ENCODE measurements around the gene ARNT2.

Gene ARNT2

DNA sequence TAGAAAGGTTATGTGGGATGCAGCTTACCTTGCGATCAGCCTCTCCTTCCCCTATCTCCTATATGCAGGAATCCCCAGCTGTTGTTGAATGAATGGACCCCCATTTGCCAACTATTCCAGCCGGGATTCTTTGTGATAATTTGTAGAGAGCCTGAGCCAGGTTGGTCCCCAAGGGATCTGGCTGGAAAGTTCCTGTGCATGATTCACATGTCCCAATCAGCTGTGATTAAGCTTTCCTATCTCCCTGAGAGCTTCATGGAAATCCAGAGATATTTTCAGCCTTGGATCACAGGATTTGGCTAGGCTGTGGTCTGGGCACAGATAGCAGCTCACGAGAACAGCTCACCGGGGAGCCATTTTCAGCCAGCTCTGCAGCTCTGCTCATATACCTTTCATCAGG, 76.7 kb downstream of the ARNT2 start:
- TF ChIP-seq, protein P1, sequence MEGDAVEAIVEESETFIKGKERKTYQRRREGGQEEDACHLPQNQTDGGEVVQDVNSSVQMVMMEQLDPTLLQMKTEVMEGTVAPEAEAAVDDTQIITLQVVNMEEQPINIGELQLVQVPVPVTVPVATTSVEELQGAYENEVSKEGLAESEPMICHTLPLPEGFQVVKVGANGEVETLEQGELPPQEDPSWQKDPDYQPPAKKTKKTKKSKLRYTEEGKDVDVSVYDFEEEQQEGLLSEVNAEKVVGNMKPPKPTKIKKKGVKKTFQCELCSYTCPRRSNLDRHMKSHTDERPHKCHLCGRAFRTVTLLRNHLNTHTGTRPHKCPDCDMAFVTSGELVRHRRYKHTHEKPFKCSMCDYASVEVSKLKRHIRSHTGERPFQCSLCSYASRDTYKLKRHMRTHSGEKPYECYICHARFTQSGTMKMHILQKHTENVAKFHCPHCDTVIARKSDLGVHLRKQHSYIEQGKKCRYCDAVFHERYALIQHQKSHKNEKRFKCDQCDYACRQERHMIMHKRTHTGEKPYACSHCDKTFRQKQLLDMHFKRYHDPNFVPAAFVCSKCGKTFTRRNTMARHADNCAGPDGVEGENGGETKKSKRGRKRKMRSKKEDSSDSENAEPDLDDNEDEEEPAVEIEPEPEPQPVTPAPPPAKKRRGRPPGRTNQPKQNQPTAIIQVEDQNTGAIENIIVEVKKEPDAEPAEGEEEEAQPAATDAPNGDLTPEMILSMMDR (IDR thresholded peaks at IDR 0.05; ENCODE audit: borderline replicate concordance, control extremely low read depth, extremely low read depth, insufficient read depth, missing control alignments) = no peak
- in situ Hi-C loops (cut with MboI; ENCODE audit: low sequenced_read_pairs, unreplicated experiment) = no loop called here
- DNase-seq (ENCODE audit: low spot score) = no peak

DNA sequence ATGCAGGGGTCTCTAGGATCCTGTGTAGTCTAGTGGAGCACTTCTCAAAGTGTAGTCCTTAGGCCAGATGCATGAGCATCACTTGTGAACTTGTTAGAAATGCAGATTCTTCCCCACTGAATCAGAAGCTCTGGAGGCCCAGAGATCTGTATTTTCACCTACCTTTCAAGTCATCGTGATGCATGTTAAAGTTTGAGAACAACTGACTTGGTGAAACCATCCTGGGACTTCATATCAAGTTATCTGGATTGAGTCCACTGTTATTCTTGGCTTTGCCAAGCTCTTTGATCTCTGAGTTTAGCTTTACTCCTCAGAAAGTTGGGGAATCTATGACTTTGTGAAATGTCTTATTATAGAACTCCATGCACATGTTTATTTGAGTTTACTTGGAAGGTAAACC, 78.5 kb downstream of the ARNT2 start:
- in situ Hi-C loops (cut with MboI; ENCODE audit: low sequenced_read_pairs, unreplicated experiment) = no loop called here
- TF ChIP-seq, protein P1 (IDR thresholded peaks at IDR 0.05; ENCODE audit: borderline replicate concordance, control extremely low read depth, extremely low read depth, insufficient read depth, missing control alignments) = no peak
- no peak for DNase-seq (ENCODE audit: low spot score)

DNA sequence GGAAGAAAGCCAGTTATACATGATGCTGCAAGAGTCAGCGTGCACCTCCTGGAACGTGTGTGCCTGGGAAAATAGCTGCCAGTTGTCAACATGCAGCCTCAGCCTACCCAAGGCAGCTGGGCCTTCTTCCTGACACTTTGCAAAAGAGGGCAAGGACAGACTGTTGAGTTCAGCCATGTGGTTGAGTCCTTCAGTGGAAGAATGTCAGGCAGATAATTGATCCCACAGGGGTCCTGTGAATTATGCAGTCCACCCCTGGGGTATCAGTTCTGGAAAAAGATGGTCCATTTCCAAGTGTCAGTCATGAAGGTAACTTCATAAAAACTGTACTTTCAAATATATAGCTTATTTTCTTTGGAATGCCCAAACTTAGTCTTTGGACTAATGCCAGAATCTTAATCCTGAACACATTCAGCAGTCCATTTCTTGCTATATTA, 79.6 kb downstream of the ARNT2 start:
- TF ChIP-seq, protein P1 (IDR thresholded peaks at IDR 0.05; ENCODE audit: borderline replicate concordance, control extremely low read depth, extremely low read depth, insufficient read depth, missing control alignments) = no peak
- in situ Hi-C loops (cut with MboI; ENCODE audit: low sequenced_read_pairs, unreplicated experiment) = no loop called here
- no peak for DNase-seq (ENCODE audit: low spot score)

DNA sequence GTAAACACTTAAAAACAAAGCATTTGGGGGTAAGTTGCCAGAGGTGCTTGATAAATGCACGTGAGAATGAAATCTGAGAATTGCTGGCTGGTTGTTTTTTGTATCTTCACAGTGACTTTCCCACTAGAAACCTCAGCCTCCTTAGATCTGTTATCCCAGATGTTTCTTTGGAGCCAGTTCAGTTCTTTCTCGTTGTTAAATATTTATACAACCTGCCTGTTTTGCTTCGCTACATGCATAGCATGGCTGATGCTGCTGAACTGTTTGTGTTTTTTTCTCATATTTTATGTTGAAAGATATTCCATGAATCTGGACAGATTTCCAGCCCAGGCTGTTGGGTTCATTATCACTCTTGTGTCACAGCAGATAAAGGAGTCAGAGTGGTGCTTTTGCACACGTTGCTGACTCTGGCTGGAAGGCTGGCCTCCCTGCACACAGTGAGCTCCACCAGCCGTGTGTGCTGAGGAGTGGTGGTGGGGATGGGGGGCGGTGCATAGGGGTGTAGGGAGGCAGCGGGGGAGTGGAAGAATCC, 80.2 kb downstream of the ARNT2 start:
- DNase-seq (ENCODE audit: low spot score) = no peak
- in situ Hi-C loops (cut with MboI; ENCODE audit: low sequenced_read_pairs, unreplicated experiment) = no loop called here
- TF ChIP-seq, protein P1 (IDR thresholded peaks at IDR 0.05; ENCODE audit: borderline replicate concordance, control extremely low read depth, extremely low read depth, insufficient read depth, missing control alignments) = no peak

DNA sequence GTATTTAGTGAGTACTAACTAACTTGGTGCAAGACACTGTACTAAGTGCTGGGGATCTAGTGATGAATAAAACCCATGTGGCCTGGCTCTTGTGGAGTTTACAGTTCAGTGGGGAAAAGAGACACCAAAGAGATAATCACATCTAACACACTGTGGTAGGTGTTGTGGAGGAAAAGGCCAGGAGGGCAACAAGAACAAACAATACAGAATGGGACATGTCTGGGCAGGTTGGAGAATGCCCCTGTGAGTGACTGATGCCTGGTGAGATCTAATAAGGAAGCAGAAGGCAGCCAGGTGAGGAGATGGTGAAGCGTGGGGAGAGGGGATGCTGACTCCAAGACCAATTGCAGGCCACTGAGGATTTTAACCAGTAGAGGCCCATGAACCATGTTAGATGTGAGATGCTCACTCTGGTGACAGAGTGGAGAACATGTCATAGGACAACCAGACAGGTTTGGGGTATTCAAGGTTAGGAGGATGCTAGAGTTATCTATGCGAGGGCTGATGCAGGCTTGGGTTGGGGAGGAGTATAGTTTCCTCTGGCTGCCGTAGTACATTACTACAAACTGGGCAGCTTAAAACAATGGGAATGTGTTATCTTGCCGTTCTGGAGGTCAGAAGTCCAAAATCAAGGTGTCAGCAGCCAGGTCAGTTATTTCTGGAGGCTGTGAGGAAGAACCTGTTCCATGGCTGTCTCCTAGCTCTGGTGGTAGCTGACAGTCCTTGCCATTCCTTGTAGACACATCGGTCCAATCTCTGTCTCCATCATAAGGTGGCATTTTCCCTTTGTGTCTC, 81.4 kb downstream of the ARNT2 start:
- TF ChIP-seq, protein P1 (IDR thresholded peaks at IDR 0.05; ENCODE audit: borderline replicate concordance, control extremely low read depth, extremely low read depth, insufficient read depth, missing control alignments) = no peak
- no peak for DNase-seq (ENCODE audit: low spot score)
- in situ Hi-C loops (cut with MboI; ENCODE audit: low sequenced_read_pairs, unreplicated experiment) = no loop called here

DNA sequence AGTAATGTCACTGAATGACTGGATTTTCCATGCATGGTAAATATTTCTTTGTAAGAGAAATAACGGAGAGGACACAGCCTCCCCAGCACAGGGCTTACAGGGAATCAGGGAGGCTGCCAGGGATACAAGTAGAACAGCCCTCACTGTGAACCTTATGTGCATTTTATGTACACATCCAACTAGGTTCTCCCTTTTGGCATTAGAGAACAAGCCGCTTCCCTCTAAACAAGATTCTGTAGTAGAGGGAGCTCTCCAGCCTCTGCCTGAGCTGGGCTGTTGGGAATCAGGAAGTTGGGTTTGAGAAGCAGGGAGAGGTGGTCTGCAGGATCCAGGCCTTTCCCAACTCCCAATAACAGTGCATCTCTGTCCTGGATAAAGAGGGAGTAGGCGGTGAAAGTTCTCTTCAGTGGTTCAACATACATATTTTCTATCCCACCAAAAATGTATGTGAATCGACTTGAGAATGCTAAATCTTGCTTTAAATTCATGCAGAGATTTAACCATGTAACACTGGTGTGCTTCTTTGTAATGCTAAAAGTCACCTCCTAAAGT, 83.7 kb downstream of the ARNT2 start:
- TF ChIP-seq, protein P1 (IDR thresholded peaks at IDR 0.05; ENCODE audit: borderline replicate concordance, control extremely low read depth, extremely low read depth, insufficient read depth, missing control alignments) = no peak
- in situ Hi-C loops (cut with MboI; ENCODE audit: low sequenced_read_pairs, unreplicated experiment) = no loop called here
- DNase-seq (ENCODE audit: low spot score) = no peak

Data from GM13976 (cell line).